HepG2 (cell line): ENCODE data around the gene OPN1SW.

Experiments
- ARID5B ChIP-seq: IDR thresholded peaks from 2 replicates; pipeline ENCODE4 v1.4.0; 2020; ENCODE audit warnings: mild to moderate bottlenecking, missing genetic modification reagents
- CTCF ChIP-seq: sonication (generic); formaldehyde crosslinking; IDR thresholded peaks from 2 replicates; pipeline ENCODE4 v1.5.0; 2020; ENCODE audit warnings: mild to moderate bottlenecking, missing genetic modification reagents, moderate library complexity
- ESRRA ChIP-seq: sonication (generic); formaldehyde crosslinking; IDR thresholded peaks from 2 replicates; pipeline ENCODE4 v1.5.1; 2020; ENCODE audit warnings: mild to moderate bottlenecking, low read depth, missing genetic modification reagents
- MLX ChIP-seq: IDR thresholded peaks from 2 replicates; pipeline ENCODE4 v1.6.1; 2016
- NFE2L1 ChIP-seq: sonication (generic); formaldehyde crosslinking; IDR thresholded peaks from 2 replicates; pipeline ENCODE4 v1.4.0; 2020; ENCODE audit warnings: missing genetic modification reagents, mild to moderate bottlenecking, borderline replicate concordance
- NFYB ChIP-seq: sonication (generic); formaldehyde crosslinking; IDR thresholded peaks from 2 replicates; pipeline ENCODE4 v1.4.0; 2020; ENCODE audit warnings: missing genetic modification reagents
- NFYC ChIP-seq: IDR thresholded peaks from 2 replicates; pipeline ENCODE4 v1.6.1; 2016; ENCODE audit warnings: missing genetic modification reagents, missing compliant biosample characterization
- ZNF24 ChIP-seq: fragments of 450-650 bp; IDR thresholded peaks from 2 replicates; pipeline ENCODE4 v1.6.1; 2017; ENCODE audit warnings: antibody characterized with exemption, mild to moderate bottlenecking

- TF ChIP-seq NFE2L1 (CRISPR knock-in tag) (no peak), ARID5B (no peak), ZNF24 (no peak), MLX (CRISPR knock-in tag) (no peak), NFYB (CRISPR knock-in tag) (no peak), NFYC (no peak), ESRRA (CRISPR knock-in tag) (no peak), CTCF (CRISPR knock-in tag) (no peak)
Observed at GRCh38 chr7:128737441-128737840, 38.2 kb downstream of the OPN1SW start.
